SK-N-SH (cell line): ENCODE data around the gene ZNF3. TPM values are rescaled to one million over a fixed set of nuclear protein-coding genes. Genes with fewer than 3 reads are reported as not detected.
A peak's percentile ranks its signal among the peaks of the same experiment; 100 is the strongest.

Experiments used
- CTCF ChIA-PET: fragments of 300-600, 350-600 bp; formaldehyde crosslinking; extraction: SDS; loops from one replicate; lab custom pipeline; 2021; lab: Yijun Ruan, JAX
- POLR2A ChIA-PET: fragments of 350-600 bp; sonication (Branson Sonifier 250); formaldehyde crosslinking; extraction: SDS; loops from one replicate; lab custom pipeline; 2020; ENCODE audit warnings: antibody characterized with exemption, inconsistent platforms; lab: Yijun Ruan, JAX
- DNase-seq: peaks from one replicate; pipeline ENCODE4 v3.0.0; 2012
- H2AFZ ChIP-seq: fragments of 200-600 bp; sonication (generic); 2 replicates; pipeline ENCODE4 v1.8.1; 2016; ENCODE audit warnings: antibody characterized with exemption, mild to moderate bottlenecking, low read depth
- H3F3A ChIP-seq: fragments of 200-600 bp; sonication (generic); replicated peaks from 2 replicates; pipeline ENCODE3; 2016; ENCODE audit warnings: antibody characterized with exemption, mild to moderate bottlenecking; ENCODE audit not compliant: insufficient read depth
- H3K27ac ChIP-seq, 2 experiments: fragments of 200-500 bp in 1 of 2; fragments of 200-600 bp in 1 of 2; sonication (Bioruptor generic) in 1 of 2; sonication (generic), shearing (Covaris generic) in 1 of 2; 2 replicates each; pipeline versions ENCODE4 v1.5.1 to v1.6.1; 2014 to 2016; ENCODE audit warnings: low read depth in 2 of 2, inconsistent platforms in 1 of 2, low read length in 1 of 2, mild to moderate bottlenecking in 1 of 2, mixed read lengths in 1 of 2
- H3K27me3 ChIP-seq: fragments of 200-600 bp; sonication (generic), shearing (Covaris generic); 2 replicates; pipeline ENCODE4 v1.6.1; 2016; ENCODE audit warnings: mixed run types; ENCODE audit not compliant: insufficient read depth
- H3K36me3 ChIP-seq, 2 experiments: fragments of 200-500 bp in 1 of 2; fragments of 200-600 bp in 1 of 2; sonication (Bioruptor generic) in 1 of 2; sonication (generic) in 1 of 2; replicated peaks in 1 of 2; 2 replicates each; pipeline versions ENCODE3 to v1.5.1; 2014 to 2016; ENCODE audit warnings: low read length in 1 of 2, mild to moderate bottlenecking in 1 of 2; ENCODE audit not compliant: insufficient read depth in 2 of 2, control insufficient read depth in 1 of 2
- H3K4me1 ChIP-seq, 2 experiments: fragments of 200-500 bp in 1 of 2; fragments of 200-600 bp in 1 of 2; sonication (Bioruptor generic) in 1 of 2; sonication (generic), shearing (Covaris generic) in 1 of 2; 2 replicates each; pipeline versions ENCODE4 v1.5.1 to v1.6.1; 2014 to 2016; ENCODE audit warnings: low read depth in 1 of 2, low read length in 1 of 2, mixed run types in 1 of 2; ENCODE audit not compliant: insufficient read depth in 2 of 2, control insufficient read depth in 1 of 2
- H3K4me2 ChIP-seq: fragments of 200-600 bp; sonication (generic), shearing (Covaris generic); 2 replicates; pipeline ENCODE4 v1.6.1; 2017; ENCODE audit warnings: mixed run types
- H3K4me3 ChIP-seq, 2 experiments: fragments of 200-500 bp in 1 of 2; fragments of 200-600 bp in 1 of 2; sonication (Bioruptor generic) in 1 of 2; sonication (generic), shearing (Covaris generic) in 1 of 2; 2 replicates each; pipeline versions ENCODE4 v1.5.1 to v1.8.1; 2014 to 2016; ENCODE audit warnings: low read depth in 2 of 2, inconsistent platforms in 1 of 2, low read length in 1 of 2, mild to moderate bottlenecking in 1 of 2, mixed read lengths in 1 of 2, moderate library complexity in 1 of 2
- H3K79me2 ChIP-seq: fragments of 200-600 bp; sonication (generic); 2 replicates; pipeline ENCODE4 v1.8.1; 2017; ENCODE audit warnings: mild to moderate bottlenecking; ENCODE audit not compliant: insufficient read depth
- H3K9ac ChIP-seq: fragments of 200-600 bp; sonication (generic); 2 replicates; pipeline ENCODE4 v1.6.1; 2017; ENCODE audit warnings: mixed run types
- H3K9me2 ChIP-seq: fragments of 200-600 bp; sonication (generic); 2 replicates; pipeline ENCODE4 v1.6.1; 2017; ENCODE audit warnings: mixed run types
- H3K9me3 ChIP-seq: fragments of 200-600 bp; sonication (generic); 2 replicates; pipeline ENCODE4 v1.6.1; 2017; ENCODE audit warnings: mixed run types, mild to moderate bottlenecking, moderate library complexity
- H4K20me1 ChIP-seq: fragments of 200-600 bp; sonication (generic); 2 replicates; pipeline ENCODE4 v1.6.1; 2017; ENCODE audit warnings: mild to moderate bottlenecking, mixed run types; ENCODE audit not compliant: insufficient read depth
- EP300 ChIP-seq, 2 experiments: IDR thresholded peaks; 2 replicates each; pipeline versions ENCODE4 v1.4.0 to v1.6.1; 2012; ENCODE audit warnings: borderline replicate concordance in 1 of 2, low read depth in 1 of 2, low read length in 1 of 2
- EZH2phosphoT487 ChIP-seq: fragments of 200-600 bp; sonication (generic); IDR thresholded peaks from 2 replicates; pipeline ENCODE4 v1.6.1; 2017; ENCODE audit warnings: low read depth, mixed run types, mild to moderate bottlenecking, antibody characterized with exemption, moderate library complexity, borderline replicate concordance
- FOSL2 ChIP-seq: IDR thresholded peaks from 2 replicates; pipeline ENCODE4 v1.4.0; 2012; ENCODE audit warnings: low read depth, mild to moderate bottlenecking, moderate library complexity, borderline replicate concordance
- FOXJ3 ChIP-seq: sonication (generic); formaldehyde crosslinking; IDR thresholded peaks from 2 replicates; pipeline ENCODE4 v1.5.1; 2020; ENCODE audit warnings: mild to moderate bottlenecking, missing genetic modification reagents
- GABPA ChIP-seq: IDR thresholded peaks from 2 replicates; pipeline ENCODE4 v1.4.0; 2012; ENCODE audit warnings: low read depth, mild to moderate bottlenecking
- GATA2 ChIP-seq: sonication (generic); formaldehyde crosslinking; IDR thresholded peaks from 2 replicates; pipeline ENCODE4 v1.5.0; 2020; ENCODE audit warnings: mild to moderate bottlenecking, missing genetic modification reagents
- JUND ChIP-seq: IDR thresholded peaks from 2 replicates; pipeline ENCODE4 v1.4.0; 2012
- MEF2A ChIP-seq: IDR thresholded peaks from 2 replicates; pipeline ENCODE4 v1.4.0; 2012; ENCODE audit warnings: low read depth, borderline replicate concordance
- MXI1 ChIP-seq: IDR thresholded peaks from 2 replicates; pipeline ENCODE4 v1.6.1; 2012; ENCODE audit warnings: mild to moderate bottlenecking, low read depth, low read length, improper control_type of control experiment
- NFIC ChIP-seq: IDR thresholded peaks from 2 replicates; pipeline ENCODE4 v1.4.0; 2012; ENCODE audit warnings: borderline replicate concordance
- NRF1 ChIP-seq: IDR thresholded peaks from 2 replicates; pipeline ENCODE4 v1.6.1; 2012; ENCODE audit warnings: low read depth, mild to moderate bottlenecking, low read length
- POLR2AphosphoS5 ChIP-seq: IDR thresholded peaks from 2 replicates; pipeline ENCODE4 v1.6.1; 2012; ENCODE audit warnings: low read depth, low read length
- RAD21 ChIP-seq: IDR thresholded peaks from 2 replicates; pipeline ENCODE4 v1.6.1; 2012; ENCODE audit warnings: mild to moderate bottlenecking, low read length
- RFX5 ChIP-seq: IDR thresholded peaks from 2 replicates; pipeline ENCODE4 v1.6.1; 2012; ENCODE audit warnings: mild to moderate bottlenecking, improper control_type of control experiment, low read length
- RXRA ChIP-seq: IDR thresholded peaks from 2 replicates; pipeline ENCODE4 v1.4.0; 2012; ENCODE audit warnings: low read depth, mild to moderate bottlenecking, borderline replicate concordance
- SIN3A ChIP-seq: IDR thresholded peaks from 2 replicates; pipeline ENCODE4 v1.6.1; 2012; ENCODE audit warnings: low read depth, mild to moderate bottlenecking, low read length, moderate library complexity, borderline replicate concordance
- SMC3 ChIP-seq: IDR thresholded peaks from 2 replicates; pipeline ENCODE4 v1.6.1; 2012; ENCODE audit warnings: low read depth, low read length, improper control_type of control experiment
- TCF12 ChIP-seq: IDR thresholded peaks from 2 replicates; pipeline ENCODE4 v1.4.0; 2012
- TEAD4 ChIP-seq: IDR thresholded peaks from 2 replicates; pipeline ENCODE4 v1.4.0; 2012; ENCODE audit warnings: mild to moderate bottlenecking, borderline replicate concordance; ENCODE audit not compliant: insufficient read depth
- YY1 ChIP-seq: IDR thresholded peaks from 2 replicates; pipeline ENCODE4 v1.4.0; 2012; ENCODE audit warnings: low read depth, mild to moderate bottlenecking
- WGBS: methylation state at CpG from one replicate; pipeline ENCODE4 v1.1.6; 2017; ENCODE audit warnings: low lambda C conversion rate; 5-methylcytosine and 5-hydroxymethylcytosine counted together
- polyA plus RNA-seq, 3 experiments: library from polyadenylated mRNA; depleted of rRNA; stranded (reverse); fragments of >200 nt; gene quantifications; 2 replicates each; pipeline ENCODE4 v1.2.3, GENCODE V29; 2012
- TF ChIP-seq, protein P1 (sequence below): IDR thresholded peaks from 2 replicates; pipeline ENCODE4 v1.4.0; 2012; ENCODE audit warnings: low read depth, borderline replicate concordance
- TF ChIP-seq, protein P2 (sequence below): fragments of 150-350 bp; IDR thresholded peaks from 2 replicates; pipeline ENCODE4 v1.6.1; 2016; ENCODE audit warnings: mild to moderate bottlenecking, low read depth, low read length
- TF ChIP-seq, protein P3 (sequence below): IDR thresholded peaks from 2 replicates; pipeline ENCODE4; 2012
- TF ChIP-seq, protein P4 (sequence below): IDR thresholded peaks from 2 replicates; pipeline ENCODE4 v1.4.0; 2012; ENCODE audit warnings: low read depth, borderline replicate concordance
- TF ChIP-seq, protein P5 (sequence below): IDR thresholded peaks from 2 replicates; pipeline ENCODE4 v1.4.0; 2012; ENCODE audit warnings: low read depth
- TF ChIP-seq, protein P6 (sequence below): fragments of 200-600 bp; sonication (generic); IDR thresholded peaks from 2 replicates; pipeline ENCODE4 v1.6.1; 2017; ENCODE audit warnings: antibody characterized with exemption, mild to moderate bottlenecking, moderate library complexity

ZNF3 gene
- 30.5 and 45.2 TPM in 2 replicates for polyA plus RNA-seq (2012; rRNA removed)
- polyA plus RNA-seq (2012; cell fraction: cytosol; rRNA removed): 20.6 and 23.4 TPM in 2 replicates
- polyA plus RNA-seq (2012; cell fraction: nucleus; rRNA removed): 141 and 204 TPM in 2 replicates

DNA sequence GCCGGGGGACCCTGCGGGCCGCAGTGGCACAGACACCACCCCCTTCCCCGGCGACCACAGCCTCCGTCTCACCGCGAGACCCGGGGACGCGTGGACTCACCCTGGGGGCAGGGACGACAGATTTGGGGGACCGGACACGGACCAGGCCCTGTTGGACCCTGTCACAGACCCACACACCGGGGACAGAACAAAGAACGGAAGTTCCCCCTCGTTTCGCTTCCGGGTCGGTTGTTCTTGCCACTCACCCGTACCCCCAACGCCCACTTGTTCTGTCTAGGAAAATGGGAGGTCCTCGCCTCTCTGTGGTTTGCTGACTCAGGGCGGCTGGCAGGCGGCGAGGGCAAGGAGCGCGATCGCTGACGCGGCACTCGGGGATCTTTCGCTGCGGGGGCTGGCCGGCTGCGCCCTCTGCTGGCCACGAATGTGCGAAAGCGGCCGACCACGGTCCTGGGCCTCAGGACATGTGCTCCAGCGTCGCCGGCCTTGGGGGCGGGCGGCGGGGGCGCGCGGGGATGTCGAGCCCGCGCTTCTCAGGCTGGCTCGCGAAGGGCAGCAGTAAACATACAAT is at the start of gene ZNF3:
TSS of gene ZNF3 (minus strand) at position 189 of the 568 bp plus-strand sequence. CDS start 4,366 bp downstream, outside the sequence.
- ChIA-PET POLR2A (interaction anchor here (0.9 to 1.4 kb wide), 3 partner anchors 20 to 88 kb away, joined by 3 to 11 read pairs (median 4); partner anchors contain the start of genes AP4M1, MCM7 and ZSCAN21), CTCF (interaction anchor here (0.7 to 8.5 kb wide), 17 partner anchors 9 to 508 kb away, joined by 3 to 59 read pairs (median 5); partner anchors contain the start of genes AP4M1, LAMTOR4, MCM7 and TRIM4)
- Histone ChIP-seq H3K27me3 (no peaks in the 10 kb centered on the region), H3K4me3 (peak within 1 kb of the TSS; percentile 67 to 94), H3K4me1 (peaks cover 12 to 19% of the 10 kb centered on the region in 2 experiments; a peak in 3 of 4 replicates), H3K36me3 (peaks cover 21 to 38% of the 10 kb centered on the region in 2 experiments), H2AFZ (peak within 1 kb of the TSS; percentile 65), H3K4me2 (peak within 1 kb of the TSS; percentile 87), H3K9ac (peak within 1 kb of the TSS; percentile 92), H3F3A (peaks cover 11% of the 10 kb centered on the region), H3K9me2 (no peaks in the 10 kb centered on the region), H4K20me1 (peaks cover 20% of the 10 kb centered on the region; the same call in 1 of the 2 replicates), H3K9me3 (no peaks in the 10 kb centered on the region), H3K79me2 (peaks cover 49% of the 10 kb centered on the region), H3K27ac (peak within 1 kb of the TSS; percentile 76 to 87)
- DNase-seq: peak; percentile 99
- WGBS: under 1% methylated on average over 30 of the region's 55 CpGs
- TF ChIP-seq NFIC (peak; percentile 56; the same call in 1 of the 2 replicates), RAD21 (peak; percentile 85), MEF2A (no peak), RXRA (no peak), SIN3A (peak; percentile 97; the same call in 1 of the 2 replicates), SMC3 (peak; percentile 97), RFX5 (peak; percentile 68; the same call in 1 of the 2 replicates), GABPA (peak; percentile 99), GATA2 (no peak), POLR2AphosphoS5 (peak; percentile 97), FOXJ3 (CRISPR knock-in tag) (peak; percentile 10; the same call in 1 of the 2 replicates), FOSL2 (peak; percentile 79; the same call in 1 of the 2 replicates), EP300 (IDR thresholded peaks at IDR 0.05; ENCODE audit: borderline replicate concordance in 1 of 2, low read depth in 1 of 2, low read length in 1 of 2) (peak; percentile 30 to 63; a peak in 3 of 4 replicates), TCF12 (peak; percentile 60), EZH2phosphoT487 (no peak), YY1 (no peak), NRF1 (no peak), JUND (peak; percentile 22; the same call in 1 of the 2 replicates), TEAD4 (0 out of 2 replicates have a peak, but pooled peaks have one; percentile 39), MXI1 (peak; percentile 97)
- TF ChIP-seq, protein P1, sequence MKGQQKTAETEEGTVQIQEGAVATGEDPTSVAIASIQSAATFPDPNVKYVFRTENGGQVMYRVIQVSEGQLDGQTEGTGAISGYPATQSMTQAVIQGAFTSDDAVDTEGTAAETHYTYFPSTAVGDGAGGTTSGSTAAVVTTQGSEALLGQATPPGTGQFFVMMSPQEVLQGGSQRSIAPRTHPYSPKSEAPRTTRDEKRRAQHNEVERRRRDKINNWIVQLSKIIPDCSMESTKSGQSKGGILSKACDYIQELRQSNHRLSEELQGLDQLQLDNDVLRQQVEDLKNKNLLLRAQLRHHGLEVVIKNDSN: peak; percentile 44; the same call in 1 of the 2 replicates
- TF ChIP-seq, protein P2, sequence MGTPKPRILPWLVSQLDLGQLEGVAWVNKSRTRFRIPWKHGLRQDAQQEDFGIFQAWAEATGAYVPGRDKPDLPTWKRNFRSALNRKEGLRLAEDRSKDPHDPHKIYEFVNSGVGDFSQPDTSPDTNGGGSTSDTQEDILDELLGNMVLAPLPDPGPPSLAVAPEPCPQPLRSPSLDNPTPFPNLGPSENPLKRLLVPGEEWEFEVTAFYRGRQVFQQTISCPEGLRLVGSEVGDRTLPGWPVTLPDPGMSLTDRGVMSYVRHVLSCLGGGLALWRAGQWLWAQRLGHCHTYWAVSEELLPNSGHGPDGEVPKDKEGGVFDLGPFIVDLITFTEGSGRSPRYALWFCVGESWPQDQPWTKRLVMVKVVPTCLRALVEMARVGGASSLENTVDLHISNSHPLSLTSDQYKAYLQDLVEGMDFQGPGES: no peak
- TF ChIP-seq, protein P3, sequence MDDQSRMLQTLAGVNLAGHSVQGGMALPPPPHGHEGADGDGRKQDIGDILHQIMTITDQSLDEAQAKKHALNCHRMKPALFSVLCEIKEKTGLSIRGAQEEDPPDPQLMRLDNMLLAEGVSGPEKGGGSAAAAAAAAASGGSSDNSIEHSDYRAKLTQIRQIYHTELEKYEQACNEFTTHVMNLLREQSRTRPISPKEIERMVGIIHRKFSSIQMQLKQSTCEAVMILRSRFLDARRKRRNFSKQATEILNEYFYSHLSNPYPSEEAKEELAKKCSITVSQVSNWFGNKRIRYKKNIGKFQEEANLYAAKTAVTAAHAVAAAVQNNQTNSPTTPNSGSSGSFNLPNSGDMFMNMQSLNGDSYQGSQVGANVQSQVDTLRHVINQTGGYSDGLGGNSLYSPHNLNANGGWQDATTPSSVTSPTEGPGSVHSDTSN: peak; percentile 96
- TF ChIP-seq, protein P4, sequence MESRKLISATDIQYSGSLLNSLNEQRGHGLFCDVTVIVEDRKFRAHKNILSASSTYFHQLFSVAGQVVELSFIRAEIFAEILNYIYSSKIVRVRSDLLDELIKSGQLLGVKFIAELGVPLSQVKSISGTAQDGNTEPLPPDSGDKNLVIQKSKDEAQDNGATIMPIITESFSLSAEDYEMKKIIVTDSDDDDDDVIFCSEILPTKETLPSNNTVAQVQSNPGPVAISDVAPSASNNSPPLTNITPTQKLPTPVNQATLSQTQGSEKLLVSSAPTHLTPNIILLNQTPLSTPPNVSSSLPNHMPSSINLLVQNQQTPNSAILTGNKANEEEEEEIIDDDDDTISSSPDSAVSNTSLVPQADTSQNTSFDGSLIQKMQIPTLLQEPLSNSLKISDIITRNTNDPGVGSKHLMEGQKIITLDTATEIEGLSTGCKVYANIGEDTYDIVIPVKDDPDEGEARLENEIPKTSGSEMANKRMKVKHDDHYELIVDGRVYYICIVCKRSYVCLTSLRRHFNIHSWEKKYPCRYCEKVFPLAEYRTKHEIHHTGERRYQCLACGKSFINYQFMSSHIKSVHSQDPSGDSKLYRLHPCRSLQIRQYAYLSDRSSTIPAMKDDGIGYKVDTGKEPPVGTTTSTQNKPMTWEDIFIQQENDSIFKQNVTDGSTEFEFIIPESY: 0 out of 2 replicates have a peak, but pooled peaks have one; percentile 85
- TF ChIP-seq, protein P5, sequence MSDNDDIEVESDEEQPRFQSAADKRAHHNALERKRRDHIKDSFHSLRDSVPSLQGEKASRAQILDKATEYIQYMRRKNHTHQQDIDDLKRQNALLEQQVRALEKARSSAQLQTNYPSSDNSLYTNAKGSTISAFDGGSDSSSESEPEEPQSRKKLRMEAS: peak; percentile 99
- TF ChIP-seq, protein P6, sequence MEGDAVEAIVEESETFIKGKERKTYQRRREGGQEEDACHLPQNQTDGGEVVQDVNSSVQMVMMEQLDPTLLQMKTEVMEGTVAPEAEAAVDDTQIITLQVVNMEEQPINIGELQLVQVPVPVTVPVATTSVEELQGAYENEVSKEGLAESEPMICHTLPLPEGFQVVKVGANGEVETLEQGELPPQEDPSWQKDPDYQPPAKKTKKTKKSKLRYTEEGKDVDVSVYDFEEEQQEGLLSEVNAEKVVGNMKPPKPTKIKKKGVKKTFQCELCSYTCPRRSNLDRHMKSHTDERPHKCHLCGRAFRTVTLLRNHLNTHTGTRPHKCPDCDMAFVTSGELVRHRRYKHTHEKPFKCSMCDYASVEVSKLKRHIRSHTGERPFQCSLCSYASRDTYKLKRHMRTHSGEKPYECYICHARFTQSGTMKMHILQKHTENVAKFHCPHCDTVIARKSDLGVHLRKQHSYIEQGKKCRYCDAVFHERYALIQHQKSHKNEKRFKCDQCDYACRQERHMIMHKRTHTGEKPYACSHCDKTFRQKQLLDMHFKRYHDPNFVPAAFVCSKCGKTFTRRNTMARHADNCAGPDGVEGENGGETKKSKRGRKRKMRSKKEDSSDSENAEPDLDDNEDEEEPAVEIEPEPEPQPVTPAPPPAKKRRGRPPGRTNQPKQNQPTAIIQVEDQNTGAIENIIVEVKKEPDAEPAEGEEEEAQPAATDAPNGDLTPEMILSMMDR: peak; percentile 100
